BJ (cell line): Measurements from ENCODE around the gene KNSTRN. TPM values are rescaled to one million over a fixed set of nuclear protein-coding genes. Genes with fewer than 3 reads are reported as not detected.

Experiments used
- CTCF ChIA-PET: fragments of 350-600 bp; formaldehyde crosslinking; extraction: SDS; loops from one replicate; lab custom pipeline; 2021; ENCODE audit warnings: antibody characterized with exemption, inconsistent platforms; lab: Yijun Ruan, JAX
- POLR2A ChIA-PET: fragments of 300-600 bp; sonication (Branson Sonifier 250); formaldehyde crosslinking; extraction: SDS; loops from one replicate; lab custom pipeline; 2021; ENCODE audit warnings: antibody characterized with exemption; lab: Charles Lee
- DNase-seq: peaks from one replicate; pipeline ENCODE4 v3.0.0-alpha.2; 2011; ENCODE audit warnings: low read depth
- H3K27me3 ChIP-seq: 2 replicates; pipeline ENCODE4 v1.6.0; 2011; ENCODE audit warnings: low read length; ENCODE audit not compliant: control insufficient read depth, insufficient read depth
- H3K36me3 ChIP-seq: 2 replicates; pipeline ENCODE4 v1.5.1; 2011; ENCODE audit warnings: low read length; ENCODE audit not compliant: control insufficient read depth, insufficient read depth
- H3K4me3 ChIP-seq: 2 replicates; pipeline ENCODE4 v1.5.1; 2011; ENCODE audit warnings: low read depth, mild to moderate bottlenecking, control low read depth, low read length
- polyA plus RNA-seq: library from polyadenylated mRNA; depleted of rRNA; stranded (reverse); fragments of >200 nt; gene quantifications from 2 replicates; pipeline ENCODE4 v1.2.3, GENCODE V29; 2011
- TF ChIP-seq, protein P1 (sequence below): IDR thresholded peaks from 2 replicates; pipeline ENCODE4 v1.5.1; 2011; ENCODE audit warnings: low read depth, mild to moderate bottlenecking, control low read depth, inconsistent platforms, low read length, moderate library complexity; ENCODE audit not compliant: insufficient read depth

The KNSTRN gene
- polyA plus RNA-seq, 1 experiment, result 26.4 TPM

DNA sequence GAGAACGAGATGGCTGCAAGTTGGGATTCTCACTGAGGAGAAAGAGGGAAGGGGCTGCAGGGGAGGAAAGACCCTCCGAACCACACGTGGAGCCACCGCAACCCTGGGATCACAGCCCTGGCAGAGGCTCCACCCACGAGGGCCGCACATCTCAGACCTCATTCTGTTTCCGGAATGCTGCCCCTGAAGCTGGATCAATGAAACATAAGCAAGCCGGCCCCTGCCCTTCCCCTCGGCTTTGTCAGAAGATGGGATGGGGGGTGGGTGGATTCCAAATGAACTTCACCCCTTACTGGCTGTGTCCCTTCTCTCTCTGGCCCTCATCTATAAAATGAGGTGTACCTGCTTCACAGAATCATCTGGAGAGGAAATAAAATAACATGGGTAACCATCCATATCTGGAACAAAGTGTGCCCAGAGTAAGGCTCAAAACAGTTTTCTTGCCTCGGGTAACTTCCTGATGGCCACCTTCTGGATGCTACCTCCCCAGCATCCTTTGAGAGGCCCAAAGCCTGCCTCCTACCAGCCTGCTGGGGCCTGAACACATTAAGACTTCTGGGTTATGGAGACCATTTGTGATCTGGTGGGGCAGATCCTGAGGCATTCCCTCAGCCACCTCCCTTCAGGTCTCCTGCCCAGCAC, 37.2 kb upstream of the KNSTRN start:
- ChIA-PET CTCF (interaction anchor here (0.6 to 11.8 kb wide), 24 partner anchors 8 to 806 kb away, joined by 3 to 124 read pairs (median 4); partner anchors contain the start of genes DISP2, INAFM2, IVD and PHGR1), POLR2A (no interaction called here)
- no peak overlapping the region for H3K4me3 ChIP-seq
- no peak for DNase-seq
- TF ChIP-seq, protein P1, sequence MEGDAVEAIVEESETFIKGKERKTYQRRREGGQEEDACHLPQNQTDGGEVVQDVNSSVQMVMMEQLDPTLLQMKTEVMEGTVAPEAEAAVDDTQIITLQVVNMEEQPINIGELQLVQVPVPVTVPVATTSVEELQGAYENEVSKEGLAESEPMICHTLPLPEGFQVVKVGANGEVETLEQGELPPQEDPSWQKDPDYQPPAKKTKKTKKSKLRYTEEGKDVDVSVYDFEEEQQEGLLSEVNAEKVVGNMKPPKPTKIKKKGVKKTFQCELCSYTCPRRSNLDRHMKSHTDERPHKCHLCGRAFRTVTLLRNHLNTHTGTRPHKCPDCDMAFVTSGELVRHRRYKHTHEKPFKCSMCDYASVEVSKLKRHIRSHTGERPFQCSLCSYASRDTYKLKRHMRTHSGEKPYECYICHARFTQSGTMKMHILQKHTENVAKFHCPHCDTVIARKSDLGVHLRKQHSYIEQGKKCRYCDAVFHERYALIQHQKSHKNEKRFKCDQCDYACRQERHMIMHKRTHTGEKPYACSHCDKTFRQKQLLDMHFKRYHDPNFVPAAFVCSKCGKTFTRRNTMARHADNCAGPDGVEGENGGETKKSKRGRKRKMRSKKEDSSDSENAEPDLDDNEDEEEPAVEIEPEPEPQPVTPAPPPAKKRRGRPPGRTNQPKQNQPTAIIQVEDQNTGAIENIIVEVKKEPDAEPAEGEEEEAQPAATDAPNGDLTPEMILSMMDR, result no peak
- peaks cover 2% of the 10 kb centered on the region; the same call in 1 of the 2 replicates for H3K27me3 ChIP-seq
- H3K36me3 ChIP-seq, result no peaks in the 10 kb centered on the region

- ChIA-PET POLR2A (no interaction called here), CTCF (interaction anchor here (0.6 to 11.8 kb wide), 8 partner anchors 8 to 805 kb away, joined by 3 to 124 read pairs (median 30); partner anchors contain the start of genes DISP2, INAFM2, IVD and PHGR1)
- no peak for DNase-seq
- Histone ChIP-seq H3K27me3 (peaks cover 2% of the 10 kb centered on the region; the same call in 1 of the 2 replicates), H3K36me3 (no peaks in the 10 kb centered on the region), H3K4me3 (no peak overlapping the region)
- TF ChIP-seq, protein P1, result no peak
Observed at GRCh38 chr15:40345867-40346578, 36.5 kb upstream of the KNSTRN start.

DNA sequence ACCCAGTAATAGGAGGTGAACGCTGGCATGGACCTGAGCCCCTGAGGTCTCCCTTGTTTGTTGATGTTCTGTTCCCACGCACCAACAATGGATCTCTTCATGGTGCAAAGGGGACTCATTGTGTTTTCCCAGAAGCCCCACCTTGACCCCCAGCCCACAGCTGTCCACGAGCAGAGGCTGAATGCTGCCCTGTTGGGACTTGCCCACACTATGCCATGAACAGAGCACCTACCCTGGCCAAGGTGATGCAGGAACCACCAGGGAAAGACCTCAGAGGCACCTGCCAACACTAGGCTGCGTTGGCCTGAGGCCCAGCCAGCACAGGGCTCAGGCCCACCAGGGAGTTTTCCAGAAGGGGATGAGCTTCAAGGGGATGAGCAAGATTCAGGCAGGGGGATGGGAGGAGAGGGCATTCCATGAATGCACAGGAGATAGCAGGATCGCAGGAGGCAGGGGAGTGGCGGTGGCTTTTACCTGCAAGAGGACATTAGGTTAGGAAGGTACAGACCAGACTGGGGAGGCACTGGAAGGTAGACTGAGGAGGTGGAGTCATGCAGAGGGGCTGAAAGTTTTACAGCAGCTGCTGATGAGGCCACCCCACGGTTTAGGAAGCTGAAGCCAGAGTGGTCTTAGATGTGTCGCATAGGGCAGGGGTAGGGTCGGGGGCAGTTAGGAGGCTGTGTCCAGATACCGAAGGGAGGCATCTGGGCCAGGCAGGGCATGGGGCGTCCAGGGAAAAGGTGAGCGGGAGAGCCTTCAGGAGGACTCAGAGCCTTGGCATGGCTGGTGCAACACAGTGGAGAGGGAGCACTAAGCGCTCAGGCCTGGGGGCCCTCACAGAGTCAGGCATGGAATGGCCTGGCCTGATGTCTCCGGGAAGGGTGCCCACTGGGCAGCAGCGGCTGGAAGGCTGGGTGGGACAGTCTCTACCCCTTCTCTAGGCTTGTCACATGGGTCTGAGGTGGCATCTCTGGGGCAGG, 35.7 kb upstream of the KNSTRN start:
- ChIA-PET POLR2A (no interaction called here), CTCF (interaction anchor here (1.0 to 11.8 kb wide), 4 partner anchors 7 to 21 kb away, joined by 3 to 112 read pairs (median 52); partner anchors contain the start of genes DISP2 and PHGR1)
- Histone ChIP-seq H3K27me3 (peaks cover 2% of the 10 kb centered on the region; the same call in 1 of the 2 replicates), H3K36me3 (no peaks in the 10 kb centered on the region), H3K4me3 (no peak overlapping the region)
- TF ChIP-seq, protein P1, result no peak
- DNase-seq, result no peak

DNA sequence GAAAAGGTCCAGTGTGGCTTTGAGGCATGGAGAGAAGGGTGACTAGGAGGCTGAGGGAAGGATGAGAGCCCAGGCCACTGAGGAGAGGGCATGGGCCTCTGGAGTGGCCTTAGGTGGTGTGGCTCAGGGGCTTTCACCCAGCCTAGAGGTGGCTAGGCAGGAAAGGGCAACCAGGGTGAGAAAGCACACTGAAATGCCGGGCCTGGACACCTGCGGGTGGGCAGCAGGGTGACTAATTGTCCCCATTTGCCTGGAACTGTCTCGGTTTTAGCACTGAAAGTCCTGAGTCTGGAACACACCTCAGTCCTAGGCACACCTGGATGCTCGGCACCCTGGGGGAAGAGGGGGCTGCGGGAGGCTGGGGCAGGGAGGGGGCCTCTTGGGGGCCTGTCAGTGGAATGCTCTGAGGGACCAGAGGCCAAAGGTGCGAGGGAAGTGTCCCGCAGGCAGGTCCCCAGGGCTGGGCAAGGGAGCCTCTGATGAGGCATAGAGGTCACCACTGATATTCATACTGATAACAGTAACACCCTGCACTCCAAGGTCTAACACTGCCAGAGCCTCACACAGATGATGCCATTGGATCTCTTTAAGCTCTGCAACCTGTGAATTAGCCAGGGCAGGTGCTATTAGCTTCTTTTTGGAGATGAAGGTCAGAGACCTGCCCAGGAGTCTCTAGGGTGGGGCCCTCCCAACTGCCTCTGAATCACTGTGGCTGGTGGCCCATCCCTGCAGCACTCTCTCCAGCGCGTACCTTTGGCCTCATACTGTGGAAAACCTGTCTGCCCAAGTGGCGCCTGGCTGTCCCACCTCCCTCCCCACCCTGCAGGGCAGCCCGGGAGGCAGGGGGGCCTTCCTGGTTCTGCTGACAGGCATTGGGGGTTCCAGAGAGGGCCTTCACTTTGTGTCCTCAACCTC, 34.7 kb upstream of the KNSTRN start:
- ChIA-PET POLR2A (no interaction called here), CTCF (interaction anchor here (0.6 to 11.8 kb wide), 5 partner anchors 6 to 20 kb away, joined by 3 to 112 read pairs (median 57); partner anchors contain the start of genes CCDC9B, DISP2 and PHGR1)
- TF ChIP-seq, protein P1, result no peak
- Histone ChIP-seq H3K36me3 (no peaks in the 10 kb centered on the region), H3K27me3 (peaks cover 3% of the 10 kb centered on the region), H3K4me3 (no peak overlapping the region)
- DNase-seq, result no peak
